ENCODE results near the gene ZNF581.

GRCh38 chr19:55654868-55655647 lies 11.6 kb downstream of the ZNF581 start, which contains the start of gene U2AF2:
- TF ChIP-seq JUND (IDR thresholded peaks at IDR 0.05) = no peak
- TF ChIP-seq, protein P1, sequence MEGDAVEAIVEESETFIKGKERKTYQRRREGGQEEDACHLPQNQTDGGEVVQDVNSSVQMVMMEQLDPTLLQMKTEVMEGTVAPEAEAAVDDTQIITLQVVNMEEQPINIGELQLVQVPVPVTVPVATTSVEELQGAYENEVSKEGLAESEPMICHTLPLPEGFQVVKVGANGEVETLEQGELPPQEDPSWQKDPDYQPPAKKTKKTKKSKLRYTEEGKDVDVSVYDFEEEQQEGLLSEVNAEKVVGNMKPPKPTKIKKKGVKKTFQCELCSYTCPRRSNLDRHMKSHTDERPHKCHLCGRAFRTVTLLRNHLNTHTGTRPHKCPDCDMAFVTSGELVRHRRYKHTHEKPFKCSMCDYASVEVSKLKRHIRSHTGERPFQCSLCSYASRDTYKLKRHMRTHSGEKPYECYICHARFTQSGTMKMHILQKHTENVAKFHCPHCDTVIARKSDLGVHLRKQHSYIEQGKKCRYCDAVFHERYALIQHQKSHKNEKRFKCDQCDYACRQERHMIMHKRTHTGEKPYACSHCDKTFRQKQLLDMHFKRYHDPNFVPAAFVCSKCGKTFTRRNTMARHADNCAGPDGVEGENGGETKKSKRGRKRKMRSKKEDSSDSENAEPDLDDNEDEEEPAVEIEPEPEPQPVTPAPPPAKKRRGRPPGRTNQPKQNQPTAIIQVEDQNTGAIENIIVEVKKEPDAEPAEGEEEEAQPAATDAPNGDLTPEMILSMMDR (IDR thresholded peaks at IDR 0.05; ENCODE audit: low read depth, low read length, missing input control) = no peak
- TF ChIP-seq, protein P2, sequence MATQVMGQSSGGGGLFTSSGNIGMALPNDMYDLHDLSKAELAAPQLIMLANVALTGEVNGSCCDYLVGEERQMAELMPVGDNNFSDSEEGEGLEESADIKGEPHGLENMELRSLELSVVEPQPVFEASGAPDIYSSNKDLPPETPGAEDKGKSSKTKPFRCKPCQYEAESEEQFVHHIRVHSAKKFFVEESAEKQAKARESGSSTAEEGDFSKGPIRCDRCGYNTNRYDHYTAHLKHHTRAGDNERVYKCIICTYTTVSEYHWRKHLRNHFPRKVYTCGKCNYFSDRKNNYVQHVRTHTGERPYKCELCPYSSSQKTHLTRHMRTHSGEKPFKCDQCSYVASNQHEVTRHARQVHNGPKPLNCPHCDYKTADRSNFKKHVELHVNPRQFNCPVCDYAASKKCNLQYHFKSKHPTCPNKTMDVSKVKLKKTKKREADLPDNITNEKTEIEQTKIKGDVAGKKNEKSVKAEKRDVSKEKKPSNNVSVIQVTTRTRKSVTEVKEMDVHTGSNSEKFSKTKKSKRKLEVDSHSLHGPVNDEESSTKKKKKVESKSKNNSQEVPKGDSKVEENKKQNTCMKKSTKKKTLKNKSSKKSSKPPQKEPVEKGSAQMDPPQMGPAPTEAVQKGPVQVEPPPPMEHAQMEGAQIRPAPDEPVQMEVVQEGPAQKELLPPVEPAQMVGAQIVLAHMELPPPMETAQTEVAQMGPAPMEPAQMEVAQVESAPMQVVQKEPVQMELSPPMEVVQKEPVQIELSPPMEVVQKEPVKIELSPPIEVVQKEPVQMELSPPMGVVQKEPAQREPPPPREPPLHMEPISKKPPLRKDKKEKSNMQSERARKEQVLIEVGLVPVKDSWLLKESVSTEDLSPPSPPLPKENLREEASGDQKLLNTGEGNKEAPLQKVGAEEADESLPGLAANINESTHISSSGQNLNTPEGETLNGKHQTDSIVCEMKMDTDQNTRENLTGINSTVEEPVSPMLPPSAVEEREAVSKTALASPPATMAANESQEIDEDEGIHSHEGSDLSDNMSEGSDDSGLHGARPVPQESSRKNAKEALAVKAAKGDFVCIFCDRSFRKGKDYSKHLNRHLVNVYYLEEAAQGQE (IDR thresholded peaks at IDR 0.05) = no peak
- peak; percentile 98 for TF ChIP-seq YY1 (IDR thresholded peaks at IDR 0.05)
- TF ChIP-seq, protein P3, sequence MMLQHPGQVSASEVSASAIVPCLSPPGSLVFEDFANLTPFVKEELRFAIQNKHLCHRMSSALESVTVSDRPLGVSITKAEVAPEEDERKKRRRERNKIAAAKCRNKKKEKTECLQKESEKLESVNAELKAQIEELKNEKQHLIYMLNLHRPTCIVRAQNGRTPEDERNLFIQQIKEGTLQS (IDR thresholded peaks at IDR 0.05) = no peak
- no peak for TF ChIP-seq TAF1 (conservative IDR thresholded peaks at IDR 0.05)
- TF ChIP-seq NR2F2 (IDR thresholded peaks at IDR 0.05) = no peak
- no peak for TF ChIP-seq ZBTB33 (IDR thresholded peaks at IDR 0.05)
- TF ChIP-seq, protein P4, sequence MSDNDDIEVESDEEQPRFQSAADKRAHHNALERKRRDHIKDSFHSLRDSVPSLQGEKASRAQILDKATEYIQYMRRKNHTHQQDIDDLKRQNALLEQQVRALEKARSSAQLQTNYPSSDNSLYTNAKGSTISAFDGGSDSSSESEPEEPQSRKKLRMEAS (IDR thresholded peaks at IDR 0.05) = peak; percentile 74

Data from liver (tissue), 3 donors.